Ishikawa (cell line): ENCODE data around the gene LIPG.

Experiments used
- CEBPB ChIP-seq: IDR thresholded peaks from 2 replicates; pipeline ENCODE4 v1.6.1; 2012
- CREB1 ChIP-seq: IDR thresholded peaks from 2 replicates; pipeline ENCODE4 v1.6.1; 2012; ENCODE audit warnings: low read depth
- EGR1 ChIP-seq: IDR thresholded peaks from 2 replicates; pipeline ENCODE4 v1.6.1; 2012
- EP300 ChIP-seq: IDR thresholded peaks from 2 replicates; pipeline ENCODE4 v1.6.1; 2012; ENCODE audit warnings: borderline replicate concordance
- FOXM1 ChIP-seq: IDR thresholded peaks from 2 replicates; pipeline ENCODE4 v1.6.1; 2012; ENCODE audit warnings: low read depth, borderline replicate concordance
- NFIC ChIP-seq: IDR thresholded peaks from 2 replicates; pipeline ENCODE4 v1.6.1; 2012
- RAD21 ChIP-seq: IDR thresholded peaks from 2 replicates; pipeline ENCODE4 v1.6.1; 2012; ENCODE audit warnings: low read depth
- TAF1 ChIP-seq: IDR thresholded peaks from 2 replicates; pipeline ENCODE4 v1.6.1; 2012; ENCODE audit warnings: low read depth, mild to moderate bottlenecking
- TCF12 ChIP-seq: IDR thresholded peaks from 2 replicates; pipeline ENCODE4 v1.6.1; 2012; ENCODE audit warnings: low read depth
- YY1 ChIP-seq: IDR thresholded peaks from 2 replicates; pipeline ENCODE4 v1.6.1; 2012; ENCODE audit warnings: low read depth
- TF ChIP-seq, protein P1 (sequence below): IDR thresholded peaks from 2 replicates; pipeline ENCODE4 v1.6.1; 2012
- TF ChIP-seq, protein P2 (sequence below): IDR thresholded peaks from 2 replicates; pipeline ENCODE4 v1.6.1; 2012
- TF ChIP-seq, protein P3 (sequence below): IDR thresholded peaks from 2 replicates; pipeline ENCODE4 v1.6.1; 2012; ENCODE audit warnings: low read depth, mild to moderate bottlenecking

DNA sequence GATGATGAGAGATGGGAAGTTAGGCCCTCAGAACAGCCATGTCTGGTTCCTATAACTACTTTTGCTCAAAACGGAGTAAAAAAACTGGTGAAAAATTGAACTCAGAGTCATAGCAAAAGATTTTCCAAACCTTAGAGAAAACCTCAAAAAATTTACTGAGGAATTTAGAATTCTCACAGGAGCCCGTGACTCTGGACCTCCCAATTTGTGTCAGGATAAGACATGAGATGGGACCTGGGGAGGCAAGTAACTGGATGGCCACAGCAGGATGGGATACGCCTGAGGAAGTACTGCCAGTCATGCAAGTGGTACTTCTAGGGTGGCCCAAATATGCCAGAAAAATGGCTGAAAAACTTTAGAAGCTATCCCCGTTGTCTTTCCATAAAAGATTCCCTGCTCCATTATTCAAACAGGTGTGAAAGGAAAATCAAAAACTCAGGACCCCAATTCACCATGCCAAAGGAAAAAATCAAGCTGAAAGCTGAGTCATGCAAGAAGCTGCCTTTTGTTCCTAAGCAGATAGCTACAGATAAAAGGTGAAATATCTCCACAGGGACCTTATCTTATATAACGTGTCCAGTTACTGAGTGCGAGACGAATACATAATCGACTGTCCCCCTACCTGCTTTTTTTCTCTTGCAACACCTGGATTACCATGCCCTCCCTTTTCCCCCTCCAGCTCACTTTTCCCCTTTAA is 34.1 kb upstream of the LIPG start:
- TF ChIP-seq, protein P1, sequence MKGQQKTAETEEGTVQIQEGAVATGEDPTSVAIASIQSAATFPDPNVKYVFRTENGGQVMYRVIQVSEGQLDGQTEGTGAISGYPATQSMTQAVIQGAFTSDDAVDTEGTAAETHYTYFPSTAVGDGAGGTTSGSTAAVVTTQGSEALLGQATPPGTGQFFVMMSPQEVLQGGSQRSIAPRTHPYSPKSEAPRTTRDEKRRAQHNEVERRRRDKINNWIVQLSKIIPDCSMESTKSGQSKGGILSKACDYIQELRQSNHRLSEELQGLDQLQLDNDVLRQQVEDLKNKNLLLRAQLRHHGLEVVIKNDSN = no peak
- TF ChIP-seq TAF1 (no peak), FOXM1 (no peak), RAD21 (no peak), NFIC (no peak), YY1 (no peak), CEBPB (no peak), CREB1 (no peak), EGR1 (no peak), EP300 (no peak), TCF12 (no peak)
- TF ChIP-seq, protein P2, sequence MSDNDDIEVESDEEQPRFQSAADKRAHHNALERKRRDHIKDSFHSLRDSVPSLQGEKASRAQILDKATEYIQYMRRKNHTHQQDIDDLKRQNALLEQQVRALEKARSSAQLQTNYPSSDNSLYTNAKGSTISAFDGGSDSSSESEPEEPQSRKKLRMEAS = no peak
- TF ChIP-seq, protein P3, sequence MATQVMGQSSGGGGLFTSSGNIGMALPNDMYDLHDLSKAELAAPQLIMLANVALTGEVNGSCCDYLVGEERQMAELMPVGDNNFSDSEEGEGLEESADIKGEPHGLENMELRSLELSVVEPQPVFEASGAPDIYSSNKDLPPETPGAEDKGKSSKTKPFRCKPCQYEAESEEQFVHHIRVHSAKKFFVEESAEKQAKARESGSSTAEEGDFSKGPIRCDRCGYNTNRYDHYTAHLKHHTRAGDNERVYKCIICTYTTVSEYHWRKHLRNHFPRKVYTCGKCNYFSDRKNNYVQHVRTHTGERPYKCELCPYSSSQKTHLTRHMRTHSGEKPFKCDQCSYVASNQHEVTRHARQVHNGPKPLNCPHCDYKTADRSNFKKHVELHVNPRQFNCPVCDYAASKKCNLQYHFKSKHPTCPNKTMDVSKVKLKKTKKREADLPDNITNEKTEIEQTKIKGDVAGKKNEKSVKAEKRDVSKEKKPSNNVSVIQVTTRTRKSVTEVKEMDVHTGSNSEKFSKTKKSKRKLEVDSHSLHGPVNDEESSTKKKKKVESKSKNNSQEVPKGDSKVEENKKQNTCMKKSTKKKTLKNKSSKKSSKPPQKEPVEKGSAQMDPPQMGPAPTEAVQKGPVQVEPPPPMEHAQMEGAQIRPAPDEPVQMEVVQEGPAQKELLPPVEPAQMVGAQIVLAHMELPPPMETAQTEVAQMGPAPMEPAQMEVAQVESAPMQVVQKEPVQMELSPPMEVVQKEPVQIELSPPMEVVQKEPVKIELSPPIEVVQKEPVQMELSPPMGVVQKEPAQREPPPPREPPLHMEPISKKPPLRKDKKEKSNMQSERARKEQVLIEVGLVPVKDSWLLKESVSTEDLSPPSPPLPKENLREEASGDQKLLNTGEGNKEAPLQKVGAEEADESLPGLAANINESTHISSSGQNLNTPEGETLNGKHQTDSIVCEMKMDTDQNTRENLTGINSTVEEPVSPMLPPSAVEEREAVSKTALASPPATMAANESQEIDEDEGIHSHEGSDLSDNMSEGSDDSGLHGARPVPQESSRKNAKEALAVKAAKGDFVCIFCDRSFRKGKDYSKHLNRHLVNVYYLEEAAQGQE = no peak
